Progenitor cell of endocrine pancreas (in vitro differentiated cells): ENCODE data around the gene TPCN1. TPM values are rescaled to one million over a fixed set of nuclear protein-coding genes. Genes with fewer than 3 reads are reported as not detected.
A peak's percentile ranks its signal among the peaks of the same experiment; 100 is the strongest.

Experiments used
- DNase-seq: peaks from one replicate; pipeline ENCODE4 v3.0.0; 2021; ENCODE audit warnings: low spot score; ENCODE audit not compliant: unreplicated experiment
- H3K27ac Mint-ChIP-seq: 2 replicates; pipeline ENCODE4 v1.8.0; 2021; ENCODE audit warnings: mild to moderate bottlenecking, moderate library complexity, mixed read lengths
- H3K27me3 Mint-ChIP-seq: 2 replicates; pipeline ENCODE4 v1.8.0; 2021; ENCODE audit warnings: mixed read lengths
- H3K36me3 Mint-ChIP-seq: 2 replicates; pipeline ENCODE4 v1.8.0; 2022; ENCODE audit warnings: mixed read lengths; ENCODE audit not compliant: insufficient read depth
- H3K4me1 Mint-ChIP-seq: 2 replicates; pipeline ENCODE4 v1.8.0; 2021; ENCODE audit warnings: low read depth, mixed read lengths
- H3K4me3 Mint-ChIP-seq: 2 replicates; pipeline ENCODE4 v1.8.0; 2021; ENCODE audit warnings: low read depth, mild to moderate bottlenecking, moderate library complexity, mixed read lengths
- H3K9me3 Mint-ChIP-seq: 2 replicates; pipeline ENCODE4 v1.8.0; 2021; ENCODE audit warnings: low read depth, mixed read lengths
- total RNA-seq: library from RNA; stranded (reverse); gene quantifications from 2 replicates; pipeline ENCODE4 v1.2.1, GENCODE V29; 2021
- TF ChIP-seq, protein P1 (sequence below): fragments of 200-600 bp; sonication (generic); IDR thresholded peaks from one replicate; pipeline ENCODE4 v1.5.0; 2021; ENCODE audit warnings: antibody characterized with exemption, mild to moderate bottlenecking; ENCODE audit not compliant: unreplicated experiment

The TPCN1 gene
- total RNA-seq, 1 donor from 2014 or later: 34.1 TPM

DNA sequence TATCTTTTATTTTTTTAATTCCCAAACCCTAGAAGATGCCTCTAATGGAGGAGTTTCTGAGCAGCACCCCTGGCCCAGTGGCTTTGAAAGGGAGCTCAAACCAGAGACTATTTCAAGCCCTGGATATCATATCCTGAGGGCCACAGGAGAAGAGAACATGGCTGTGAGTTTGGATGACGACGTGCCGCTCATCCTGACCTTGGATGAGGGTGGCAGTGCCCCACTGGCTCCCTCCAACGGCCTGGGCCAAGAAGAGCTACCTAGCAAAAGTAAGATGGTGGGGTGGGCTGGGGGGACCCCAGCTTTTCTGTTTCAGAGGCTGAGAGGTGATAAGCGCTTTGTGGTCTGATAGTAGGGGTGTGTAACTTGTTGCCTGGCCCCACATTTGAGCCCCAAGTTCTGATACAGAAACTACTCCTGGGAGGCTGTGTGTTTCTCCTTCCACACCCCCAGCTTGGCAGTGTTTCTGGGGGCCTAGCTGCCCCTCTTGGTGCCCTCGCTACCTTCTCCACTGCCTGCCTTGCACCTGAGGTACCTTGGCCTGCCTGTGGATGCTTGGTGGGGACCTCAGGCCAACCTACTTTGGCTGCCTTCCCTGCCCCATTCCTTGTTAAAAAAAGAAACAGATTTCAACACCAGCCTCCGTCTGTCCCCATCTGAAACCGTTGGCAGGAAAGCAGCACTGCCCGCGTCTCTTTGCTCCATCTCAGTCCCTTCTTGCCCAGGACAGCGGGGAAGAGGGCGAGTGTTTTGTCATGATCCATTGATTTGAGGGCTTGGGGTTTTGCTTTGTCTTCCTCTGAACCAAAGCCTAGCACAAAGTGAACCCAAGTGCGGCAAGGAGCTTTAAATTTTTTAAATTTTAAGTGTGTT is 5.7 kb downstream of the TPCN1 start:
- TF ChIP-seq, protein P1, sequence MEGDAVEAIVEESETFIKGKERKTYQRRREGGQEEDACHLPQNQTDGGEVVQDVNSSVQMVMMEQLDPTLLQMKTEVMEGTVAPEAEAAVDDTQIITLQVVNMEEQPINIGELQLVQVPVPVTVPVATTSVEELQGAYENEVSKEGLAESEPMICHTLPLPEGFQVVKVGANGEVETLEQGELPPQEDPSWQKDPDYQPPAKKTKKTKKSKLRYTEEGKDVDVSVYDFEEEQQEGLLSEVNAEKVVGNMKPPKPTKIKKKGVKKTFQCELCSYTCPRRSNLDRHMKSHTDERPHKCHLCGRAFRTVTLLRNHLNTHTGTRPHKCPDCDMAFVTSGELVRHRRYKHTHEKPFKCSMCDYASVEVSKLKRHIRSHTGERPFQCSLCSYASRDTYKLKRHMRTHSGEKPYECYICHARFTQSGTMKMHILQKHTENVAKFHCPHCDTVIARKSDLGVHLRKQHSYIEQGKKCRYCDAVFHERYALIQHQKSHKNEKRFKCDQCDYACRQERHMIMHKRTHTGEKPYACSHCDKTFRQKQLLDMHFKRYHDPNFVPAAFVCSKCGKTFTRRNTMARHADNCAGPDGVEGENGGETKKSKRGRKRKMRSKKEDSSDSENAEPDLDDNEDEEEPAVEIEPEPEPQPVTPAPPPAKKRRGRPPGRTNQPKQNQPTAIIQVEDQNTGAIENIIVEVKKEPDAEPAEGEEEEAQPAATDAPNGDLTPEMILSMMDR: no peak
- H3K27ac Mint-ChIP-seq: peak overlapping the region; percentile 49
- no peaks in the 10 kb centered on the region for H3K27me3 Mint-ChIP-seq
- peaks cover 20% of the 10 kb centered on the region for H3K4me1 Mint-ChIP-seq
- DNase-seq: no peak
- peaks cover 5% of the 10 kb centered on the region for H3K36me3 Mint-ChIP-seq
- H3K9me3 Mint-ChIP-seq: no peaks in the 10 kb centered on the region
- H3K4me3 Mint-ChIP-seq: no peak overlapping the region

GRCh38 chr12:113227686-113228391 is 6.6 kb downstream of the TPCN1 start:
- Mint-ChIP-seq H3K36me3 (peaks cover 5% of the 10 kb centered on the region), H3K27ac (no peak overlapping the region), H3K4me1 (peaks cover 12% of the 10 kb centered on the region), H3K27me3 (no peaks in the 10 kb centered on the region), H3K4me3 (no peak overlapping the region), H3K9me3 (no peaks in the 10 kb centered on the region)
- TF ChIP-seq, protein P1: no peak
- DNase-seq: no peak

GRCh38 chr12:113228394-113229028 is 7.2 kb downstream of the TPCN1 start:
- no peaks in the 10 kb centered on the region for H3K27me3 Mint-ChIP-seq
- no peak overlapping the region for H3K4me3 Mint-ChIP-seq

GRCh38 chr12:113230315-113231234 is 9.3 kb downstream of the TPCN1 start:
- H3K9me3 Mint-ChIP-seq: no peaks in the 10 kb centered on the region
- no peaks in the 10 kb centered on the region for H3K27me3 Mint-ChIP-seq
- H3K36me3 Mint-ChIP-seq: peaks cover 11% of the 10 kb centered on the region
- no peak for DNase-seq
- H3K27ac Mint-ChIP-seq: no peak overlapping the region
- TF ChIP-seq, protein P1: no peak
- no peak overlapping the region for H3K4me3 Mint-ChIP-seq
- H3K4me1 Mint-ChIP-seq: peaks cover 19% of the 10 kb centered on the region

More at GRCh38 chr12:113228394-113229028, 7.2 kb downstream of the TPCN1 start:
- no peak for DNase-seq
- Mint-ChIP-seq H3K27ac (no peak overlapping the region), H3K4me1 (peaks cover 11% of the 10 kb centered on the region), H3K9me3 (no peaks in the 10 kb centered on the region), H3K36me3 (peaks cover 7% of the 10 kb centered on the region)
- TF ChIP-seq, protein P1: no peak
